Measurements from ENCODE around the gene MRC2. TPM values are rescaled to one million over a fixed set of nuclear protein-coding genes. Genes with fewer than 3 reads are reported as not detected.

The MRC2 gene
- total RNA-seq, 2 donors from 2014 or later, result 7.0 to 22.1 TPM

- DNase-seq, result no peak
- no peaks in the 10 kb centered on the region for H3K9me3 ChIP-seq
- no peaks in the 10 kb centered on the region for H3K36me3 ChIP-seq (replicated peaks in 1 of 2; ENCODE audit: insufficient read depth in 1 of 2, low read depth in 2 of 2)
- no peak for ATAC-seq
- no peak overlapping the region for H3K27ac ChIP-seq
- intact Hi-C loops (cut with DNase I), result no loop called here
- no peak overlapping the region for H3K4me3 ChIP-seq
- 76 to 89% methylated on average over 3 of the region's 3 CpGs for WGBS, 2 donors
- peaks cover 5% of the 10 kb centered on the region for H3K4me1 ChIP-seq
- TF ChIP-seq, protein P1, sequence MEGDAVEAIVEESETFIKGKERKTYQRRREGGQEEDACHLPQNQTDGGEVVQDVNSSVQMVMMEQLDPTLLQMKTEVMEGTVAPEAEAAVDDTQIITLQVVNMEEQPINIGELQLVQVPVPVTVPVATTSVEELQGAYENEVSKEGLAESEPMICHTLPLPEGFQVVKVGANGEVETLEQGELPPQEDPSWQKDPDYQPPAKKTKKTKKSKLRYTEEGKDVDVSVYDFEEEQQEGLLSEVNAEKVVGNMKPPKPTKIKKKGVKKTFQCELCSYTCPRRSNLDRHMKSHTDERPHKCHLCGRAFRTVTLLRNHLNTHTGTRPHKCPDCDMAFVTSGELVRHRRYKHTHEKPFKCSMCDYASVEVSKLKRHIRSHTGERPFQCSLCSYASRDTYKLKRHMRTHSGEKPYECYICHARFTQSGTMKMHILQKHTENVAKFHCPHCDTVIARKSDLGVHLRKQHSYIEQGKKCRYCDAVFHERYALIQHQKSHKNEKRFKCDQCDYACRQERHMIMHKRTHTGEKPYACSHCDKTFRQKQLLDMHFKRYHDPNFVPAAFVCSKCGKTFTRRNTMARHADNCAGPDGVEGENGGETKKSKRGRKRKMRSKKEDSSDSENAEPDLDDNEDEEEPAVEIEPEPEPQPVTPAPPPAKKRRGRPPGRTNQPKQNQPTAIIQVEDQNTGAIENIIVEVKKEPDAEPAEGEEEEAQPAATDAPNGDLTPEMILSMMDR (IDR thresholded peaks at IDR 0.05), result peak in 1 of 7 experiments; percentile 14
- TF ChIP-seq POLR2A (IDR thresholded peaks at IDR 0.05), result no peak
- H3K27me3 ChIP-seq, result no peaks in the 10 kb centered on the region
These were observed 92.8 kb downstream of the MRC2 start for GRCh38 chr17:62720126-62720850.

DNA sequence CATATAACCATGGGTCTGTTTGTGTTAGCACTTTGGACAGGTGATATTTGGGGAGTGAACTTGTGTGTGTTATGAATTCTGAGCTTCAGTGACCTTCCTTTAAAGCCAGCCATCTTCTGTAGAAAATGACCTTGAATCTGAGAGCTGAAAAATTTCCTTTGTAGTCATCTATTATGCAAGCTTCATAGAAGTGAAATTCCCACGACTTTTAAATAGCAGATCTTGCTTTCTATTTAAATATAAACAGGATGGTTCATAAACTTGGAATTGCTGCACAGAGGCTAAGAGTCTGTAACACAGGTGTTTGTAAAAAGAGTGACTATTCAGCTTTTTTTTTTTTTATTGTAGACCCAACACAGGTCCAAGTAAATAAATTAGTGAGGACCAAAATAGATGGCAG is 95.2 kb downstream of the MRC2 start:
- Histone ChIP-seq H3K27me3 (no peaks in the 10 kb centered on the region), H3K9me3 (no peaks in the 10 kb centered on the region), H3K36me3 (replicated peaks in 1 of 2; ENCODE audit: insufficient read depth in 1 of 2, low read depth in 2 of 2) (no peaks in the 10 kb centered on the region), H3K4me1 (peaks cover 5% of the 10 kb centered on the region), H3K27ac (no peak overlapping the region), H3K4me3 (no peak overlapping the region)
- intact Hi-C loops (cut with DNase I), result no loop called here
- no peak for ATAC-seq
- 0 to 11% methylated on average over 1 of the region's 1 CpG for WGBS, 2 donors
- DNase-seq, result no peak
- no peak for TF ChIP-seq POLR2A (IDR thresholded peaks at IDR 0.05)
- TF ChIP-seq, protein P1 (IDR thresholded peaks at IDR 0.05), result no peak

- Histone ChIP-seq H3K4me3 (no peak overlapping the region), H3K27me3 (no peaks in the 10 kb centered on the region), H3K36me3 (replicated peaks in 1 of 2; ENCODE audit: insufficient read depth in 1 of 2, low read depth in 2 of 2) (no peaks in the 10 kb centered on the region), H3K27ac (no peak overlapping the region), H3K4me1 (peaks cover 5% of the 10 kb centered on the region), H3K9me3 (no peaks in the 10 kb centered on the region)
- TF ChIP-seq, protein P1 (IDR thresholded peaks at IDR 0.05), result no peak
- TF ChIP-seq POLR2A (IDR thresholded peaks at IDR 0.05), result no peak
- 56 to 57% methylated on average over 7 of the region's 7 CpGs for WGBS, 2 donors
- DNase-seq, result no peak
- ATAC-seq, result no peak
- intact Hi-C loops (cut with DNase I), result no loop called here
These were observed 96.4 kb downstream of the MRC2 start for GRCh38 chr17:62723842-62724241.

DNA sequence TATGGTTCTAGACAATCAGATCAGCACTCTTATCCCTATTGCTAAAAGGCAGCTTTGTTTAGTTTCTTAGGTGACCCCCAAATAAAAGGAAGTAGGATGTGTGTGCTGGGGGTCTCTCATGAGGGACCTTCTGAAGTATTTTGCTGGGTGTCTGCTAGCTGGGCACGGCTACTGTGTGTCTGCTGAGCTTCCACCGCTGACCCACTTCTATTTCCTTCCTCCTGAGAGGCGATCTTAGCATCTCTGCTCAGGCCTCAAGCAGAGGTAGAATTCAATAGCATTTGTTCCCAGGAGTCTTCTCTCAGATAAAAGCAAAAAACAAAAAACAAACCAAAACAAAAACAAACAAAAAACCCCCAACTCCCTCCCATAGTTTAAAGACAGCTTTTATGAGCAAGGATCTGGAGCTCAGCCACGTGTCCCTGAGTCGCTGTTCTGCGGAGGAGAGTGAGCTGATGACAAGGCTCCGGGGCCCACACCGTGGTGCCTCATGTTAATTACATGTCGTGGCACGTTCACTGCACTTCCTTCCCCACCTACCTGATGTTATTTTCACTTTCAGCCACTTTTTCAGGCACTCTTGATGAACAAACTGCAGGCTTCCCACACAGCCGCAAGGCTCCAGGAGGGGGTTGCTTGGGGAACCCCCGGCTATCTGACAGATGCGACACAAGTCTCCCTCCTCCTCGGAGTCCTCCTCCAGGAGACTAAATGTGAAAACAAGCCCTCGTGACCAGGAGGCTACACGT is 97.1 kb downstream of the MRC2 start:
- ATAC-seq (no peak), DNase-seq (no peak)
- peaks cover 5% of the 10 kb centered on the region for H3K4me1 ChIP-seq
- no peaks in the 10 kb centered on the region for H3K36me3 ChIP-seq (replicated peaks in 1 of 2; ENCODE audit: insufficient read depth in 1 of 2, low read depth in 2 of 2)
- no peaks in the 10 kb centered on the region for H3K27me3 ChIP-seq
- no peak overlapping the region for H3K27ac ChIP-seq
- WGBS, 2 donors, result 46 to 54% methylated on average over 16 of the region's 16 CpGs
- TF ChIP-seq POLR2A (IDR thresholded peaks at IDR 0.05), result no peak
- TF ChIP-seq, protein P1 (IDR thresholded peaks at IDR 0.05), result no peak
- no peak overlapping the region for H3K4me3 ChIP-seq
- intact Hi-C loops (cut with DNase I), result no loop called here
- no peaks in the 10 kb centered on the region for H3K9me3 ChIP-seq
